Neural cell (in vitro differentiated cells): ENCODE data around the gene LYRM7. TPM values are rescaled to one million over a fixed set of nuclear protein-coding genes. Genes with fewer than 3 reads are reported as not detected.

Experiments used
- H2AFZ ChIP-seq: fragments of 200-600, 300-800 bp; sonication (generic), shearing (Covaris generic); 2 replicates; pipeline ENCODE4 v1.6.0; 2014; ENCODE audit warnings: low read depth, mild to moderate bottlenecking, antibody characterized with exemption, low read length, moderate library complexity
- H3F3A ChIP-seq: fragments of 200-600 bp; shearing (Covaris generic); 2 replicates; pipeline ENCODE4 v1.6.1; 2016; ENCODE audit warnings: mild to moderate bottlenecking, moderate library complexity, mixed read lengths, antibody characterized with exemption, low read length; ENCODE audit not compliant: insufficient read depth, poor library complexity, severe bottlenecking
- H3K27ac ChIP-seq: fragments of 200-600, 300-800 bp; sonication (generic), shearing (Covaris generic); 2 replicates; pipeline ENCODE4 v1.5.1; 2014; ENCODE audit warnings: mild to moderate bottlenecking, low read length, moderate library complexity
- H3K27me3 ChIP-seq: fragments of 300-800, 200-600 bp; sonication (generic), shearing (Covaris generic); 2 replicates; pipeline ENCODE4 v1.6.0; 2014; ENCODE audit warnings: mild to moderate bottlenecking, low read depth, low read length, moderate library complexity; ENCODE audit not compliant: insufficient read depth
- H3K36me3 ChIP-seq: fragments of 300-800, 200-600 bp; sonication (generic), shearing (Covaris generic); 2 replicates; pipeline ENCODE4 v1.5.1; 2014; ENCODE audit warnings: mild to moderate bottlenecking, antibody characterized with exemption, low read length, moderate library complexity; ENCODE audit not compliant: insufficient read depth
- H3K4me2 ChIP-seq: fragments of 300-800, 200-600 bp; sonication (generic), shearing (Covaris generic); 2 replicates; pipeline ENCODE4 v1.6.0; 2014; ENCODE audit warnings: mild to moderate bottlenecking, low read length
- H3K4me3 ChIP-seq: fragments of 300-800, 200-600 bp; sonication (generic), shearing (Covaris generic); 2 replicates; pipeline ENCODE4 v1.5.1; 2014; ENCODE audit warnings: mild to moderate bottlenecking, low read length, moderate library complexity
- H3K79me2 ChIP-seq: fragments of 200-600 bp; shearing (Covaris generic); replicated peaks from 2 replicates; pipeline ENCODE4 v1.6.0; 2014; ENCODE audit warnings: mild to moderate bottlenecking, low read length, moderate library complexity; ENCODE audit not compliant: insufficient read depth
- H3K9ac ChIP-seq: fragments of 300-800, 200-600 bp; sonication (generic), shearing (Covaris generic); 2 replicates; pipeline ENCODE4 v1.6.1; 2016; ENCODE audit warnings: mild to moderate bottlenecking, low read length, mixed read lengths
- H3K9me2 ChIP-seq: fragments of 200-600 bp; shearing (Covaris generic); 2 replicates; pipeline ENCODE4 v1.6.1; 2016; ENCODE audit warnings: mild to moderate bottlenecking, low read length, mixed read lengths; ENCODE audit not compliant: insufficient read depth
- H3K9me3 ChIP-seq: fragments of 200-600, 300-800 bp; sonication (generic), shearing (Covaris generic); 2 replicates; pipeline ENCODE4 v1.6.1; 2016; ENCODE audit warnings: mild to moderate bottlenecking, mixed run types, low read length, moderate library complexity, mixed read lengths
- H4K20me1 ChIP-seq: fragments of 200-600 bp; shearing (Covaris generic); 2 replicates; pipeline ENCODE4 v1.6.1; 2016; ENCODE audit warnings: mild to moderate bottlenecking, mixed run types; ENCODE audit not compliant: insufficient read depth
- EP300 ChIP-seq: fragments of 450-650 bp; conservative IDR thresholded peaks from 2 replicates; pipeline ENCODE4 v1.6.1; 2014; ENCODE audit warnings: antibody characterized with exemption, mild to moderate bottlenecking, moderate library complexity; ENCODE audit not compliant: poor library complexity, severe bottlenecking
- EZH2 ChIP-seq: fragments of 200-600, 300-800 bp; shearing (Covaris generic), sonication (generic); IDR thresholded peaks from 2 replicates; pipeline ENCODE4 v1.6.1; 2014; ENCODE audit warnings: antibody characterized with exemption, low read length, borderline replicate concordance, mild to moderate bottlenecking; ENCODE audit not compliant: insufficient read depth, poor library complexity, severe bottlenecking
- MXI1 ChIP-seq: fragments of 450-650 bp; conservative IDR thresholded peaks from 2 replicates; pipeline ENCODE4 v1.6.1; 2014; ENCODE audit warnings: antibody characterized with exemption, mild to moderate bottlenecking; ENCODE audit not compliant: poor library complexity, severe bottlenecking
- POLR2AphosphoS5 ChIP-seq: IDR thresholded peaks from 2 replicates; pipeline ENCODE4 v1.6.1; 2012
- RAD21 ChIP-seq: fragments of 450-650 bp; conservative IDR thresholded peaks from 2 replicates; pipeline ENCODE4 v1.6.1; 2014; ENCODE audit warnings: antibody characterized with exemption, mild to moderate bottlenecking, moderate library complexity
- SMC3 ChIP-seq: fragments of 450-650 bp; conservative IDR thresholded peaks from 2 replicates; pipeline ENCODE4 v1.6.1; 2014; ENCODE audit warnings: antibody characterized with exemption, mild to moderate bottlenecking, moderate library complexity; ENCODE audit not compliant: poor library complexity
- TAF1 ChIP-seq: IDR thresholded peaks from 2 replicates; pipeline ENCODE4 v1.6.1; 2012; ENCODE audit warnings: low read depth
- polyA plus RNA-seq: library from polyadenylated mRNA; depleted of rRNA; stranded (reverse); fragments of >200 nt; gene quantifications from 2 replicates; pipeline ENCODE4 v1.2.3, GENCODE V29; 2014
- TF ChIP-seq, protein P1 (sequence below): IDR thresholded peaks from 2 replicates; pipeline ENCODE4 v1.6.1; 2012; ENCODE audit warnings: borderline replicate concordance
- TF ChIP-seq, protein P2 (sequence below): fragments of 450-650 bp; IDR thresholded peaks from 2 replicates; pipeline ENCODE4 v1.5.1; 2014; ENCODE audit warnings: antibody characterized with exemption, mild to moderate bottlenecking, moderate library complexity; ENCODE audit not compliant: poor library complexity, severe bottlenecking

The LYRM7 gene
- polyA plus RNA-seq, 1 donor from 2014 or later = 8.3 TPM

DNA sequence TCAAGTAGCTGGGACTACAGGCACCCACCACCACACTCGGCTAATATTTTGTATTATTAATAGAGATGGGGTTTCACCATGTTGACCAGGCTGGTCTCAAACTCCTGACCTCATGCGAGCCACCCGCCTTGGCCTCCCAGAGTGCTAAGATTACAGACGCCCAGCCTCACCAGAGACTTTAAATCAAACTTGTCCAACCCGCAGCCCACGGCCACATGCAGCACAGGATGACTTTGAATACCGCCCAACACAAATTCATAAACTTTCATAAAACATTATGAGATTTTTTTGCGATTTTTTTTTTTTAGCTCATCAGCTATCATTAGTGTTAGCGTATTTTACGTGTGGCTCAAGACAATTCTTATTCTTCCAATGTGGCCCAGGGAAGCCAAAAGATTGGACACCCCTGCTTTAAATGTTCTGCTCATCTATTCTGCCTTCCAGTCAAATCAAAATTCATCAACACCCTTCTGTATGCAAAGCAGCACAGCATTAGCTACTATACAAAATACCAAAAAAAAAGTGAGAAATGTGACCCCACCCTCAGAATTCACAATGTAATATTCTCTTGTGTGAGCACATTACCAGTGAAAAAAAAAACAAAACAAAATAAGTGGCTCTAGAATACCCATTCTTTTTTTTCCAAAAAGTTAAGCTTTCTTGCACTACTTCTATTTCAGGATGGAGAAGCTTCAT lies 50.4 kb downstream of the LYRM7 start:
- Histone ChIP-seq H3K79me2 (no peaks in the 10 kb centered on the region), H3K36me3 (no peaks in the 10 kb centered on the region), H3K4me3 (no peak overlapping the region), H3K9ac (no peak overlapping the region), H2AFZ (no peak overlapping the region), H3K9me2 (no peaks in the 10 kb centered on the region), H3K27me3 (no peaks in the 10 kb centered on the region), H3K27ac (no peak overlapping the region), H3F3A (no peaks in the 10 kb centered on the region), H3K4me2 (no peak overlapping the region), H4K20me1 (no peaks in the 10 kb centered on the region), H3K9me3 (no peaks in the 10 kb centered on the region)
- TF ChIP-seq SMC3 (no peak), EP300 (no peak), TAF1 (no peak), MXI1 (no peak), RAD21 (no peak), POLR2AphosphoS5 (no peak), EZH2 (no peak)
- TF ChIP-seq, protein P1, sequence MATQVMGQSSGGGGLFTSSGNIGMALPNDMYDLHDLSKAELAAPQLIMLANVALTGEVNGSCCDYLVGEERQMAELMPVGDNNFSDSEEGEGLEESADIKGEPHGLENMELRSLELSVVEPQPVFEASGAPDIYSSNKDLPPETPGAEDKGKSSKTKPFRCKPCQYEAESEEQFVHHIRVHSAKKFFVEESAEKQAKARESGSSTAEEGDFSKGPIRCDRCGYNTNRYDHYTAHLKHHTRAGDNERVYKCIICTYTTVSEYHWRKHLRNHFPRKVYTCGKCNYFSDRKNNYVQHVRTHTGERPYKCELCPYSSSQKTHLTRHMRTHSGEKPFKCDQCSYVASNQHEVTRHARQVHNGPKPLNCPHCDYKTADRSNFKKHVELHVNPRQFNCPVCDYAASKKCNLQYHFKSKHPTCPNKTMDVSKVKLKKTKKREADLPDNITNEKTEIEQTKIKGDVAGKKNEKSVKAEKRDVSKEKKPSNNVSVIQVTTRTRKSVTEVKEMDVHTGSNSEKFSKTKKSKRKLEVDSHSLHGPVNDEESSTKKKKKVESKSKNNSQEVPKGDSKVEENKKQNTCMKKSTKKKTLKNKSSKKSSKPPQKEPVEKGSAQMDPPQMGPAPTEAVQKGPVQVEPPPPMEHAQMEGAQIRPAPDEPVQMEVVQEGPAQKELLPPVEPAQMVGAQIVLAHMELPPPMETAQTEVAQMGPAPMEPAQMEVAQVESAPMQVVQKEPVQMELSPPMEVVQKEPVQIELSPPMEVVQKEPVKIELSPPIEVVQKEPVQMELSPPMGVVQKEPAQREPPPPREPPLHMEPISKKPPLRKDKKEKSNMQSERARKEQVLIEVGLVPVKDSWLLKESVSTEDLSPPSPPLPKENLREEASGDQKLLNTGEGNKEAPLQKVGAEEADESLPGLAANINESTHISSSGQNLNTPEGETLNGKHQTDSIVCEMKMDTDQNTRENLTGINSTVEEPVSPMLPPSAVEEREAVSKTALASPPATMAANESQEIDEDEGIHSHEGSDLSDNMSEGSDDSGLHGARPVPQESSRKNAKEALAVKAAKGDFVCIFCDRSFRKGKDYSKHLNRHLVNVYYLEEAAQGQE = no peak

DNA sequence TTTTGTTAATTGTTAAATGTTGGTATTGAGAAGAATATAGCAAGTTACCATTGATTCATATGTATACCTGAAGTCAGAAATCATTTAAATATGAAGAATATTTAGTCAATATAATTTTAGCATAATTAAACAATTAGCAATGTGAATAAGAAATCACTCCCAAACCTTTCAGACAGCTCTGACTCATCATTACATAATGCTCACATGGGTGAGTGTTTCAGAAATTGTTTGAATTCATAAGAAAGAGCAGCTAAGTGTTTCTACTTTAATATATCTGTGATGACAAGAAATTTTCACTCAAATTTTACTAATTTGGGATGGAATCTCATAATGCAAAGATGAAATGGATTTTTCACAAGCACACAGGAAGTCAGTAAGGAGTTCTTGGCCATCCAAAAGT lies 51.1 kb downstream of the LYRM7 start:
- Histone ChIP-seq H2AFZ (no peak overlapping the region), H3K27ac (no peak overlapping the region), H3K4me3 (no peak overlapping the region), H3F3A (no peaks in the 10 kb centered on the region), H3K27me3 (no peaks in the 10 kb centered on the region), H3K4me2 (no peak overlapping the region), H3K9ac (no peak overlapping the region), H3K9me2 (no peaks in the 10 kb centered on the region), H4K20me1 (no peaks in the 10 kb centered on the region), H3K79me2 (no peaks in the 10 kb centered on the region), H3K36me3 (no peaks in the 10 kb centered on the region), H3K9me3 (no peaks in the 10 kb centered on the region)
- TF ChIP-seq MXI1 (no peak), RAD21 (no peak), SMC3 (no peak), POLR2AphosphoS5 (no peak), TAF1 (no peak), EP300 (no peak), EZH2 (no peak)
- TF ChIP-seq, protein P2, sequence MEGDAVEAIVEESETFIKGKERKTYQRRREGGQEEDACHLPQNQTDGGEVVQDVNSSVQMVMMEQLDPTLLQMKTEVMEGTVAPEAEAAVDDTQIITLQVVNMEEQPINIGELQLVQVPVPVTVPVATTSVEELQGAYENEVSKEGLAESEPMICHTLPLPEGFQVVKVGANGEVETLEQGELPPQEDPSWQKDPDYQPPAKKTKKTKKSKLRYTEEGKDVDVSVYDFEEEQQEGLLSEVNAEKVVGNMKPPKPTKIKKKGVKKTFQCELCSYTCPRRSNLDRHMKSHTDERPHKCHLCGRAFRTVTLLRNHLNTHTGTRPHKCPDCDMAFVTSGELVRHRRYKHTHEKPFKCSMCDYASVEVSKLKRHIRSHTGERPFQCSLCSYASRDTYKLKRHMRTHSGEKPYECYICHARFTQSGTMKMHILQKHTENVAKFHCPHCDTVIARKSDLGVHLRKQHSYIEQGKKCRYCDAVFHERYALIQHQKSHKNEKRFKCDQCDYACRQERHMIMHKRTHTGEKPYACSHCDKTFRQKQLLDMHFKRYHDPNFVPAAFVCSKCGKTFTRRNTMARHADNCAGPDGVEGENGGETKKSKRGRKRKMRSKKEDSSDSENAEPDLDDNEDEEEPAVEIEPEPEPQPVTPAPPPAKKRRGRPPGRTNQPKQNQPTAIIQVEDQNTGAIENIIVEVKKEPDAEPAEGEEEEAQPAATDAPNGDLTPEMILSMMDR = no peak
- TF ChIP-seq, protein P1 = no peak
